ENCODE data around the gene CSAD.

CSAD gene

GRCh38 chr12:53222170-53222721, 41.5 kb upstream of the CSAD start:
- H3K9me3 ChIP-seq (ENCODE audit: insufficient read depth, low read length), result no peaks in the 10 kb centered on the region
- H2AFZ ChIP-seq (ENCODE audit: low read depth, low read length), result no peak overlapping the region
- H3K4me1 ChIP-seq (ENCODE audit: low read length), result peaks cover 11% of the 10 kb centered on the region
- no peaks in the 10 kb centered on the region for H4K20me1 ChIP-seq (ENCODE audit: insufficient read depth, low read length)
- peak overlapping the region; percentile 93 for H3K4me3 ChIP-seq (ENCODE audit: low read length)
- H3K27ac ChIP-seq (ENCODE audit: low read length), result no peak overlapping the region
- peaks cover 9% of the 10 kb centered on the region for H3K27me3 ChIP-seq (ENCODE audit: low read depth, low read length)
- H3K36me3 ChIP-seq (replicated peaks; ENCODE audit: low read depth, low read length), result no peaks in the 10 kb centered on the region
- H3K79me2 ChIP-seq (ENCODE audit: low read length), result no peaks in the 10 kb centered on the region
- peak overlapping the region; percentile 97 for H3K4me2 ChIP-seq (ENCODE audit: low read length)
- TF ChIP-seq EZH2phosphoT487 (IDR thresholded peaks at IDR 0.05; ENCODE audit: low read depth), result no peak
- TF ChIP-seq, protein P1, sequence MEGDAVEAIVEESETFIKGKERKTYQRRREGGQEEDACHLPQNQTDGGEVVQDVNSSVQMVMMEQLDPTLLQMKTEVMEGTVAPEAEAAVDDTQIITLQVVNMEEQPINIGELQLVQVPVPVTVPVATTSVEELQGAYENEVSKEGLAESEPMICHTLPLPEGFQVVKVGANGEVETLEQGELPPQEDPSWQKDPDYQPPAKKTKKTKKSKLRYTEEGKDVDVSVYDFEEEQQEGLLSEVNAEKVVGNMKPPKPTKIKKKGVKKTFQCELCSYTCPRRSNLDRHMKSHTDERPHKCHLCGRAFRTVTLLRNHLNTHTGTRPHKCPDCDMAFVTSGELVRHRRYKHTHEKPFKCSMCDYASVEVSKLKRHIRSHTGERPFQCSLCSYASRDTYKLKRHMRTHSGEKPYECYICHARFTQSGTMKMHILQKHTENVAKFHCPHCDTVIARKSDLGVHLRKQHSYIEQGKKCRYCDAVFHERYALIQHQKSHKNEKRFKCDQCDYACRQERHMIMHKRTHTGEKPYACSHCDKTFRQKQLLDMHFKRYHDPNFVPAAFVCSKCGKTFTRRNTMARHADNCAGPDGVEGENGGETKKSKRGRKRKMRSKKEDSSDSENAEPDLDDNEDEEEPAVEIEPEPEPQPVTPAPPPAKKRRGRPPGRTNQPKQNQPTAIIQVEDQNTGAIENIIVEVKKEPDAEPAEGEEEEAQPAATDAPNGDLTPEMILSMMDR (IDR thresholded peaks at IDR 0.05; ENCODE audit: low read depth, low read length), result no peak
- peak overlapping the region; percentile 93 for H3K9ac ChIP-seq (ENCODE audit: low read length)

GRCh38 chr12:53221203-53222080, 40.7 kb upstream of the CSAD start:
- H3K4me2 ChIP-seq (ENCODE audit: low read length), result peak overlapping the region; percentile 97

DNA sequence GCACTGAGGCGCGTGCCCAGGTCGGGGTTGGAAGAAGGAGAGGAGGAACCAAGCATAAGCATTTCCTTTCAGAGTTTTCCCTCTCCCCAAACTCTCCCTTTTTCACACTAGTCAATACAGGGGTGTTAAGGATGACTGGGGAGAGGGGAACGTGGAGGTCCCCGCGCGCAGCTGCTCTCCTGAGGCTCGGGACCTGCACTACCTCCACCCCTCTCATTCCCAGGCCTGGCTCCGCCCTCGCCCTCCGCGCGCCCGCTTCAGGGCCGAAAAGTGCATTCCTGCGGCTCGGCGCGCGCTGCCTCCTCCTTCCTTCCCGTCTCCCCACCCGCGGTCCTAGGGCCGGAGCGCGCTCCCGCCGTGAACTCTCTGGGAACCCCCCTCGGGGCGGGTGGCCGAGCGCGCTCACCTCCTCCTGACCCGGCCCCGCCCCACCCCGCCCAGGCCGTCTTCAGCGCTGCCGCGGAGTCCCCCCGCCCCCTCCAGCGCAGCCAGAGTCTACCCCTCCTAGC, 40.0 kb upstream of the CSAD start:
- Histone ChIP-seq H3K9ac (ENCODE audit: low read length) (peak overlapping the region; percentile 93), H3K4me3 (ENCODE audit: low read length) (peak overlapping the region; percentile 93), H4K20me1 (ENCODE audit: insufficient read depth, low read length) (no peaks in the 10 kb centered on the region), H2AFZ (ENCODE audit: low read depth, low read length) (peak overlapping the region; percentile 69; the same call in 1 of the 2 replicates), H3K4me2 (ENCODE audit: low read length) (peak overlapping the region; percentile 97), H3K9me3 (ENCODE audit: insufficient read depth, low read length) (no peaks in the 10 kb centered on the region), H3K79me2 (ENCODE audit: low read length) (no peaks in the 10 kb centered on the region), H3K27ac (ENCODE audit: low read length) (peak overlapping the region; percentile 84), H3K36me3 (replicated peaks; ENCODE audit: low read depth, low read length) (no peaks in the 10 kb centered on the region), H3K4me1 (ENCODE audit: low read length) (peaks cover 11% of the 10 kb centered on the region), H3K27me3 (ENCODE audit: low read depth, low read length) (peaks cover 9% of the 10 kb centered on the region)
- TF ChIP-seq EZH2phosphoT487 (IDR thresholded peaks at IDR 0.05; ENCODE audit: low read depth), result no peak
- TF ChIP-seq, protein P1 (IDR thresholded peaks at IDR 0.05; ENCODE audit: low read depth, low read length), result no peak

More at GRCh38 chr12:53221203-53222080, 40.7 kb upstream of the CSAD start:
- Histone ChIP-seq H3K27me3 (ENCODE audit: low read depth, low read length) (peaks cover 9% of the 10 kb centered on the region), H3K36me3 (replicated peaks; ENCODE audit: low read depth, low read length) (no peaks in the 10 kb centered on the region), H3K79me2 (ENCODE audit: low read length) (no peaks in the 10 kb centered on the region), H3K27ac (ENCODE audit: low read length) (peak overlapping the region; percentile 84), H4K20me1 (ENCODE audit: insufficient read depth, low read length) (no peaks in the 10 kb centered on the region), H3K4me3 (ENCODE audit: low read length) (peak overlapping the region; percentile 93), H2AFZ (ENCODE audit: low read depth, low read length) (peak overlapping the region; percentile 54; the same call in 1 of the 2 replicates), H3K9me3 (ENCODE audit: insufficient read depth, low read length) (no peaks in the 10 kb centered on the region), H3K4me1 (ENCODE audit: low read length) (peaks cover 11% of the 10 kb centered on the region), H3K9ac (ENCODE audit: low read length) (peak overlapping the region; percentile 93)
- TF ChIP-seq EZH2phosphoT487 (IDR thresholded peaks at IDR 0.05; ENCODE audit: low read depth), result no peak
- TF ChIP-seq, protein P1 (IDR thresholded peaks at IDR 0.05; ENCODE audit: low read depth, low read length), result peak; percentile 46

Data from OCI-LY3 (cell line).